Measurements from ENCODE around the gene CALCOCO2.

Gene CALCOCO2

GRCh38 chr17:48873696-48874443 lies 43.0 kb downstream of the CALCOCO2 start:
- DNase-seq: no peak

GRCh38 chr17:48878920-48879898 lies 48.4 kb downstream of the CALCOCO2 start:
- peak; percentile 56 for DNase-seq

GRCh38 chr17:48882272-48882671 lies 51.4 kb downstream of the CALCOCO2 start:
- no peak for DNase-seq

- DNase-seq: peak; percentile 15
Observed at GRCh38 chr17:48883171-48883570, 52.3 kb downstream of the CALCOCO2 start.

- no peak for DNase-seq
Observed at GRCh38 chr17:48890086-48890485, 59.3 kb downstream of the CALCOCO2 start.

- DNase-seq: no peak
Observed at GRCh38 chr17:48892940-48893645, 62.3 kb downstream of the CALCOCO2 start.

- no peak for DNase-seq
Observed at GRCh38 chr17:48893646-48894508, 63.0 kb downstream of the CALCOCO2 start.

- DNase-seq: no peak
Observed at GRCh38 chr17:48894886-48895285, 64.1 kb downstream of the CALCOCO2 start.

- no peak for DNase-seq
Observed at GRCh38 chr17:48901241-48901640, 70.4 kb downstream of the CALCOCO2 start.

GRCh38 chr17:48903401-48903800 lies 72.6 kb downstream of the CALCOCO2 start:
- DNase-seq: no peak

- DNase-seq: no peak
Observed at GRCh38 chr17:48904428-48904827, 73.6 kb downstream of the CALCOCO2 start.

- DNase-seq: peak; percentile 88
Observed at GRCh38 chr17:48905987-48906515, 75.2 kb downstream of the CALCOCO2 start.

- peak; percentile 46 for DNase-seq
Observed at GRCh38 chr17:48907713-48908046, 76.8 kb downstream of the CALCOCO2 start.

GRCh38 chr17:48908047-48908843 lies 77.4 kb downstream of the CALCOCO2 start, which contains the start of gene UBE2Z:
TSS of gene UBE2Z (plus strand) at chr17:48908407. CDS start at chr17:48908504, 97 bp downstream.
- peak; percentile 41 for DNase-seq

- peak; percentile 53 for DNase-seq
Observed at GRCh38 chr17:48908853-48909394, 78.1 kb downstream of the CALCOCO2 start.

- DNase-seq: no peak
Observed at GRCh38 chr17:48909783-48910182, 78.9 kb downstream of the CALCOCO2 start.

- no peak for DNase-seq
Observed at GRCh38 chr17:48910370-48910769, 79.5 kb downstream of the CALCOCO2 start.

- DNase-seq: no peak
Observed at GRCh38 chr17:48912476-48912875, 81.6 kb downstream of the CALCOCO2 start.
